ENCODE results near the gene SLC6A13.
"Not testable (repeated sequence)": the region's sequence is repeated elsewhere in the genome, so short reads cannot be mapped to it uniquely, and the experiment has no call there.

The SLC6A13 gene

GRCh38 chr12:237026-237815 lies 25.4 kb downstream of the SLC6A13 start:
- H3K4me3 ChIP-seq (ENCODE audit: low read length) = no peak overlapping the region
- H2AFZ ChIP-seq (ENCODE audit: low read depth, low read length) = no peak overlapping the region
- peaks cover 8% of the 10 kb centered on the region for H3K4me1 ChIP-seq (ENCODE audit: insufficient read depth, low read length)
- no peaks in the 10 kb centered on the region for H3K36me3 ChIP-seq (ENCODE audit: insufficient read depth, low read length)
- H3K9me3 ChIP-seq (ENCODE audit: low read length) = peaks cover 11% of the 10 kb centered on the region
- H3K27me3 ChIP-seq (ENCODE audit: insufficient read depth, low read length) = peaks cover 3% of the 10 kb centered on the region

- peaks cover 11% of the 10 kb centered on the region for H3K9me3 ChIP-seq (ENCODE audit: low read length)
- peaks cover 7% of the 10 kb centered on the region for H3K27me3 ChIP-seq (ENCODE audit: insufficient read depth, low read length)
- no peaks in the 10 kb centered on the region for H3K36me3 ChIP-seq (ENCODE audit: insufficient read depth, low read length)
- H2AFZ ChIP-seq (ENCODE audit: low read depth, low read length) = no peak overlapping the region
- H3K4me3 ChIP-seq (ENCODE audit: low read length) = no peak overlapping the region
- H3K4me1 ChIP-seq (ENCODE audit: insufficient read depth, low read length) = peaks cover 9% of the 10 kb centered on the region
These were observed 26.2 kb downstream of the SLC6A13 start for GRCh38 chr12:236445-236844.

GRCh38 chr12:235967-236366 lies 26.7 kb downstream of the SLC6A13 start:
- Histone ChIP-seq H3K4me1 (ENCODE audit: insufficient read depth, low read length) (peaks cover 13% of the 10 kb centered on the region), H3K9me3 (ENCODE audit: low read length) (peaks cover 11% of the 10 kb centered on the region)
- not testable (repeated sequence) for H2AFZ ChIP-seq (ENCODE audit: low read depth, low read length); H3K27me3 ChIP-seq (ENCODE audit: insufficient read depth, low read length); H3K4me3 ChIP-seq (ENCODE audit: low read length); H3K36me3 ChIP-seq (ENCODE audit: insufficient read depth, low read length)

GRCh38 chr12:234891-235415 lies 27.7 kb downstream of the SLC6A13 start:
- no peaks in the 10 kb centered on the region for H3K36me3 ChIP-seq (ENCODE audit: insufficient read depth, low read length)
- peaks cover 16% of the 10 kb centered on the region for H3K4me1 ChIP-seq (ENCODE audit: insufficient read depth, low read length)
- H3K9me3 ChIP-seq (ENCODE audit: low read length) = peaks cover 11% of the 10 kb centered on the region
- H3K4me3 ChIP-seq (ENCODE audit: low read length) = no peak overlapping the region
- H2AFZ ChIP-seq (ENCODE audit: low read depth, low read length) = no peak overlapping the region
- peaks cover 7% of the 10 kb centered on the region for H3K27me3 ChIP-seq (ENCODE audit: insufficient read depth, low read length)

GRCh38 chr12:234019-234418 lies 28.6 kb downstream of the SLC6A13 start:
- Histone ChIP-seq H3K4me3 (ENCODE audit: low read length) (no peak overlapping the region), H3K27me3 (ENCODE audit: insufficient read depth, low read length) (peaks cover 10% of the 10 kb centered on the region), H3K4me1 (ENCODE audit: insufficient read depth, low read length) (peaks cover 26% of the 10 kb centered on the region), H3K9me3 (ENCODE audit: low read length) (peaks cover 11% of the 10 kb centered on the region), H2AFZ (ENCODE audit: low read depth, low read length) (no peak overlapping the region), H3K36me3 (ENCODE audit: insufficient read depth, low read length) (no peaks in the 10 kb centered on the region)

- Histone ChIP-seq H2AFZ (ENCODE audit: low read depth, low read length) (no peak overlapping the region), H3K9me3 (ENCODE audit: low read length) (peaks cover 11% of the 10 kb centered on the region), H3K27me3 (ENCODE audit: insufficient read depth, low read length) (peaks cover 10% of the 10 kb centered on the region), H3K36me3 (ENCODE audit: insufficient read depth, low read length) (no peaks in the 10 kb centered on the region), H3K4me1 (ENCODE audit: insufficient read depth, low read length) (peaks cover 30% of the 10 kb centered on the region), H3K4me3 (ENCODE audit: low read length) (no peak overlapping the region)
These were observed 29.0 kb downstream of the SLC6A13 start for GRCh38 chr12:233615-233968.

GRCh38 chr12:232731-233614 lies 29.7 kb downstream of the SLC6A13 start:
- Histone ChIP-seq H3K27me3 (ENCODE audit: insufficient read depth, low read length) (peaks cover 10% of the 10 kb centered on the region), H3K9me3 (ENCODE audit: low read length) (peaks cover 9% of the 10 kb centered on the region), H3K4me1 (ENCODE audit: insufficient read depth, low read length) (peaks cover 30% of the 10 kb centered on the region), H3K4me3 (ENCODE audit: low read length) (no peak overlapping the region), H2AFZ (ENCODE audit: low read depth, low read length) (no peak overlapping the region), H3K36me3 (ENCODE audit: insufficient read depth, low read length) (no peaks in the 10 kb centered on the region)

GRCh38 chr12:230925-231671 lies 31.5 kb downstream of the SLC6A13 start:
- Histone ChIP-seq H3K9me3 (ENCODE audit: low read length) (peaks cover 2% of the 10 kb centered on the region), H3K36me3 (ENCODE audit: insufficient read depth, low read length) (no peaks in the 10 kb centered on the region), H3K4me3 (ENCODE audit: low read length) (no peak overlapping the region), H3K4me1 (ENCODE audit: insufficient read depth, low read length) (peaks cover 30% of the 10 kb centered on the region), H2AFZ (ENCODE audit: low read depth, low read length) (no peak overlapping the region), H3K27me3 (ENCODE audit: insufficient read depth, low read length) (peaks cover 16% of the 10 kb centered on the region)

- no peak overlapping the region for H2AFZ ChIP-seq (ENCODE audit: low read depth, low read length)
- peaks cover 30% of the 10 kb centered on the region for H3K4me1 ChIP-seq (ENCODE audit: insufficient read depth, low read length)
- H3K36me3 ChIP-seq (ENCODE audit: insufficient read depth, low read length) = no peaks in the 10 kb centered on the region
- no peaks in the 10 kb centered on the region for H3K9me3 ChIP-seq (ENCODE audit: low read length)
- H3K27me3 ChIP-seq (ENCODE audit: insufficient read depth, low read length) = peaks cover 18% of the 10 kb centered on the region
- no peak overlapping the region for H3K4me3 ChIP-seq (ENCODE audit: low read length)
These were observed 33.0 kb downstream of the SLC6A13 start for GRCh38 chr12:229441-230191.

- Histone ChIP-seq H3K4me3 (ENCODE audit: low read length) (no peak overlapping the region), H3K27me3 (ENCODE audit: insufficient read depth, low read length) (peaks cover 18% of the 10 kb centered on the region), H3K9me3 (ENCODE audit: low read length) (no peaks in the 10 kb centered on the region)
These were observed 33.8 kb downstream of the SLC6A13 start for GRCh38 chr12:228846-229200.

GRCh38 chr12:227923-228845 lies 34.5 kb downstream of the SLC6A13 start:
- Histone ChIP-seq H3K36me3 (ENCODE audit: insufficient read depth, low read length) (no peaks in the 10 kb centered on the region), H3K27me3 (ENCODE audit: insufficient read depth, low read length) (peaks cover 18% of the 10 kb centered on the region), H3K9me3 (ENCODE audit: low read length) (no peaks in the 10 kb centered on the region)

More at GRCh38 chr12:228846-229200, 33.8 kb downstream of the SLC6A13 start:
- Histone ChIP-seq H3K36me3 (ENCODE audit: insufficient read depth, low read length) (no peaks in the 10 kb centered on the region), H2AFZ (ENCODE audit: low read depth, low read length) (no peak overlapping the region), H3K4me1 (ENCODE audit: insufficient read depth, low read length) (peaks cover 30% of the 10 kb centered on the region)

More at GRCh38 chr12:227923-228845, 34.5 kb downstream of the SLC6A13 start:
- Histone ChIP-seq H2AFZ (ENCODE audit: low read depth, low read length) (no peak overlapping the region), H3K4me3 (ENCODE audit: low read length) (no peak overlapping the region), H3K4me1 (ENCODE audit: insufficient read depth, low read length) (peaks cover 27% of the 10 kb centered on the region)
